ENCODE measurements around the gene DNAAF8.

GRCh38 chr16:4714996-4715395, 19.3 kb upstream of the DNAAF8 start:
- TF ChIP-seq, protein P1, sequence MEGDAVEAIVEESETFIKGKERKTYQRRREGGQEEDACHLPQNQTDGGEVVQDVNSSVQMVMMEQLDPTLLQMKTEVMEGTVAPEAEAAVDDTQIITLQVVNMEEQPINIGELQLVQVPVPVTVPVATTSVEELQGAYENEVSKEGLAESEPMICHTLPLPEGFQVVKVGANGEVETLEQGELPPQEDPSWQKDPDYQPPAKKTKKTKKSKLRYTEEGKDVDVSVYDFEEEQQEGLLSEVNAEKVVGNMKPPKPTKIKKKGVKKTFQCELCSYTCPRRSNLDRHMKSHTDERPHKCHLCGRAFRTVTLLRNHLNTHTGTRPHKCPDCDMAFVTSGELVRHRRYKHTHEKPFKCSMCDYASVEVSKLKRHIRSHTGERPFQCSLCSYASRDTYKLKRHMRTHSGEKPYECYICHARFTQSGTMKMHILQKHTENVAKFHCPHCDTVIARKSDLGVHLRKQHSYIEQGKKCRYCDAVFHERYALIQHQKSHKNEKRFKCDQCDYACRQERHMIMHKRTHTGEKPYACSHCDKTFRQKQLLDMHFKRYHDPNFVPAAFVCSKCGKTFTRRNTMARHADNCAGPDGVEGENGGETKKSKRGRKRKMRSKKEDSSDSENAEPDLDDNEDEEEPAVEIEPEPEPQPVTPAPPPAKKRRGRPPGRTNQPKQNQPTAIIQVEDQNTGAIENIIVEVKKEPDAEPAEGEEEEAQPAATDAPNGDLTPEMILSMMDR (IDR thresholded peaks at IDR 0.05; ENCODE audit: extremely low read depth in 1 of 2, insufficient read depth in 1 of 2, low read depth in 1 of 2, low read length in 2 of 2) = no peak
- TF ChIP-seq EZH2 (IDR thresholded peaks at IDR 0.05; ENCODE audit: borderline replicate concordance, low read depth, low read length, severe bottlenecking) (no peak), MAX (IDR thresholded peaks at IDR 0.05; ENCODE audit: insufficient read depth, insufficient read length) (no peak), POLR2A (IDR thresholded peaks at IDR 0.05; ENCODE audit: low read depth, low read length) (no peak), MYC (IDR thresholded peaks at IDR 0.05; ENCODE audit: low read depth, low read length) (no peak), FOS (IDR thresholded peaks at IDR 0.05; ENCODE audit: borderline replicate concordance, insufficient read depth, low read length) (no peak), POLR2AphosphoS5 (IDR thresholded peaks at IDR 0.05; ENCODE audit: insufficient read depth, low read depth, low read length) (no peak)

Measured in endothelial cell of umbilical vein (primary cell).